Glutamatergic neuron (in vitro differentiated cells): ENCODE measurements around the gene ADM. TPM values are rescaled to one million over a fixed set of nuclear protein-coding genes. Genes with fewer than 3 reads are reported as not detected.
"Not testable (repeated sequence)": the region's sequence is repeated elsewhere in the genome, so short reads cannot be mapped to it uniquely, and the experiment has no call there.

ENCODE experiments used
- DNase-seq: peaks from one replicate; pipeline ENCODE4 v3.0.0; 2022
- H3K27ac Mint-ChIP-seq: one replicate; pipeline ENCODE4 v1.8.0; 2020; ENCODE audit warnings: mild to moderate bottlenecking, mixed read lengths, inconsistent platforms; ENCODE audit not compliant: unreplicated experiment
- H3K27me3 Mint-ChIP-seq: one replicate; pipeline ENCODE4 v1.8.0; 2020; ENCODE audit warnings: mild to moderate bottlenecking, moderate library complexity, mixed read lengths, inconsistent platforms; ENCODE audit not compliant: unreplicated experiment
- H3K36me3 Mint-ChIP-seq: one replicate; pipeline ENCODE4 v1.8.0; 2020; ENCODE audit warnings: mild to moderate bottlenecking, mixed read lengths, inconsistent platforms; ENCODE audit not compliant: unreplicated experiment
- H3K4me1 Mint-ChIP-seq: one replicate; pipeline ENCODE4 v1.8.0; 2020; ENCODE audit warnings: mild to moderate bottlenecking, low read depth, mixed read lengths, inconsistent platforms; ENCODE audit not compliant: unreplicated experiment
- H3K4me3 Mint-ChIP-seq: one replicate; pipeline ENCODE4 v1.8.0; 2020; ENCODE audit warnings: mild to moderate bottlenecking, mixed read lengths, inconsistent platforms; ENCODE audit not compliant: unreplicated experiment
- H3K9me3 Mint-ChIP-seq: one replicate; pipeline ENCODE4 v1.8.0; 2020; ENCODE audit warnings: mild to moderate bottlenecking, moderate library complexity, mixed read lengths, inconsistent platforms; ENCODE audit not compliant: unreplicated experiment
- CTCF ChIP-seq: fragments of 200-600 bp; sonication (generic); IDR thresholded peaks from one replicate; pipeline ENCODE4 v1.5.0; 2021; ENCODE audit not compliant: partially characterized antibody, unreplicated experiment
- long read RNA-seq: library from polyadenylated mRNA; unstranded; transcript quantifications from one replicate; pipeline ENCODE4 v2.0.0, GENCODE V29; 2020; ENCODE audit not compliant: unreplicated experiment
- total RNA-seq: library from RNA; stranded (reverse); fragmentation: NEBNext Ultra II Directional; extraction: Animal tissue kit (Norgen Biotek cat#: 25700); gene quantifications from one replicate; pipeline ENCODE4 v1.2.1, GENCODE V29; 2021; ENCODE audit not compliant: unreplicated experiment

Gene ADM
- 0.22 TPM for total RNA-seq
- long read RNA-seq, result 0 reads

GRCh38 chr11:10304495-10305261 is at the start of gene ADM:
Gene ADM (plus strand): TSS chr11:10305073. CDS start chr11:10305701, 628 bp downstream.
- Mint-ChIP-seq H3K4me1 (peaks cover 7% of the 10 kb centered on the region), H3K27me3 (peaks cover 20% of the 10 kb centered on the region), H3K27ac (no peak within 1 kb of the TSS), H3K36me3 (no peaks in the 10 kb centered on the region), H3K4me3 (peak within 1 kb of the TSS; percentile 98), H3K9me3 (peaks cover 3% of the 10 kb centered on the region)
- peak; percentile 67 for TF ChIP-seq CTCF
- DNase-seq, result peak; percentile 75

DNA sequence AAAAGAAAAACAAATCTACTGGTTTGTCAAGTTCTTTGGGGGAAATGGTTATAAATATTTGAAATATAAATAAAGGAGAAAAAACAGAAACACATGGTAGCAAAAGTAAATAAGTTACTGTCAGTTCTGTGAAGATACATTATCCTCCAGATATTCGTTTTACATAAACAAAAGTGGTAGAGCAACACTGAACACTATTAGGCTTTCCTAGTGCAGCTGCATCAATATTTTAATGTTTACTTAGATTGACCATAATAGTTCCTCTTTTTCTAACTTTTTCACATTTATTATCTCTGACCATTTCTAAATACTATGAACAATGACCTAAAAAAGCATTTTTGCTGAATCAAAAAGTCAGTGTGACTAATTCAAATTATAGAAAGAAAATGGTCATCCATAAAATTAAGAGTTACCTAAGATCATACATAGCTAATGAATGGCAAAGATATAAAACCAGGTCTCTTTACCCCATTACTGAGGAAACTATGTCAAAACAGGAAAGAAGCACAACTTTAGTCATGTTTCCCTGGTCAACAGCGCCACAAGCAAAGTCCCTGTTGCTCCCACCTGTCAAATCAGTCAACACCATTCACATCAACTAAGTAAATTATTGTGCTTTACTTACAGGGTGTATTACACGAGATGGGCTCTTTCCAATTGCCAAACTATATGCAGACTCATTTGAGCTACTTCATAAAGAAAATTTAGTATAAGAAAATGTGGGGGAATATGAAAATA is 49.3 kb upstream of the ADM start:
- no peak for TF ChIP-seq CTCF
- H3K9me3 Mint-ChIP-seq, result no peaks in the 10 kb centered on the region
- H3K4me3 Mint-ChIP-seq, result no peak overlapping the region
- no peak overlapping the region for H3K27ac Mint-ChIP-seq
- H3K4me1 Mint-ChIP-seq, result no peaks in the 10 kb centered on the region
- H3K36me3 Mint-ChIP-seq, result no peaks in the 10 kb centered on the region
- no peaks in the 10 kb centered on the region for H3K27me3 Mint-ChIP-seq
- DNase-seq, result no peak

DNA sequence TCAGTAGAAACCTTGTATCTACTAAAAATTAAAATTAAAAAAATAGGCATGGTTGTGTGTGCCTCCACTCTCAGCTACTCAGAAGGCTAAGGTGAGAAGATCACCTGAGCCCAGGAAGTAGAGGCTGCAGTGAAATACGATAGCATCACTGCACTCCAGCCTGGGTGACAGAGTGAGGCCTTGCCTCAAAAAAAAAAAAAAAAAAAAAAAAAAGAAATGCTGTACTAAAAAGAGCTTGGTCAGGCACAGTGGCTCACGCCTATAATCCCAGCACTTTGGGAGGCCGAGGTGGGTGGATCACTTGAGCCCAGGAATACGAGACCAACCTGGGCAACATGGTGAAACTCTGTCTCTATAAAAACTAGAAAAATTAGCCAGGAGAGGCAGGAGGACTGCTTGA is 47.4 kb upstream of the ADM start:
- Mint-ChIP-seq H3K4me1 (no peaks in the 10 kb centered on the region), H3K27ac (no peak overlapping the region), H3K27me3 (no peaks in the 10 kb centered on the region), H3K4me3 (no peak overlapping the region), H3K9me3 (no peaks in the 10 kb centered on the region), H3K36me3 (no peaks in the 10 kb centered on the region)
- DNase-seq, result no peak
- no peak for TF ChIP-seq CTCF

GRCh38 chr11:10261821-10262220 is 43.1 kb upstream of the ADM start:
- Mint-ChIP-seq H3K4me3 (no peak overlapping the region), H3K9me3 (no peaks in the 10 kb centered on the region), H3K36me3 (no peaks in the 10 kb centered on the region), H3K27ac (no peak overlapping the region), H3K4me1 (no peaks in the 10 kb centered on the region), H3K27me3 (peaks cover 1% of the 10 kb centered on the region)
- no peak for TF ChIP-seq CTCF
- DNase-seq, result no peak

DNA sequence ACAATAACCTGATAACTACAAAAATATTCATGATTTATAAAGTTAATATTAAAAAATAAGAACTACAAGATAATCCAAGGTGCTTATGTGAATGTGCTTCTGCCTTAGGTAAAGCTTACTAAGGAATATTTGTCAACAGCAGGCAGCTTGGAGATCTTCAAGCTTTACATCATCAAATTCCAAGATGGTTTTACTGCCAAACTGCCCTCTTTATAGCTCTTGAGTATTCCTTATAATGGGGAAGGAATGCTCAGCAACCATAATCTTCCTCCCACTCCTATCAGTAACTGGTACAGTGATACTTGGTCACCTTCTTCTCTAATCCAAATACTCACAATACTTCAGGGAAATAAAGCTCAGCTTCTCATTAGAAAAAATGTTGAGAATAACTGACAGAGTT is 40.9 kb upstream of the ADM start:
- no peak overlapping the region for H3K4me3 Mint-ChIP-seq
- H3K27ac Mint-ChIP-seq, result no peak overlapping the region
- no peaks in the 10 kb centered on the region for H3K9me3 Mint-ChIP-seq
- peaks cover 1% of the 10 kb centered on the region for H3K27me3 Mint-ChIP-seq
- no peaks in the 10 kb centered on the region for H3K36me3 Mint-ChIP-seq
- H3K4me1 Mint-ChIP-seq, result no peaks in the 10 kb centered on the region
- DNase-seq, result no peak
- no peak for TF ChIP-seq CTCF

GRCh38 chr11:10264716-10265115 is 40.2 kb upstream of the ADM start:
- not testable (repeated sequence) for H3K9me3 Mint-ChIP-seq, H3K27ac Mint-ChIP-seq, H3K27me3 Mint-ChIP-seq, H3K36me3 Mint-ChIP-seq, H3K4me3 Mint-ChIP-seq, DNase-seq, H3K4me1 Mint-ChIP-seq
